Measurements from ENCODE around the gene NOS3. TPM values are rescaled to one million over a fixed set of nuclear protein-coding genes. Genes with fewer than 3 reads are reported as not detected.

The NOS3 gene
- total RNA-seq, 1 donor from 2014 or later, result 0.74 TPM

- TF ChIP-seq CTCF (IDR thresholded peaks at IDR 0.05; ENCODE audit: unreplicated experiment), result no peak
- H3K36me3 Mint-ChIP-seq (ENCODE audit: insufficient read depth), result peaks cover 4% of the 10 kb centered on the region
- DNase-seq (ENCODE audit: low spot score, unreplicated experiment), result no peak
- peaks cover 5% of the 10 kb centered on the region for H3K27me3 Mint-ChIP-seq
- H3K9me3 Mint-ChIP-seq (ENCODE audit: low read depth), result no peaks in the 10 kb centered on the region
- H3K27ac Mint-ChIP-seq, result no peak overlapping the region
- no peak overlapping the region for H3K4me3 Mint-ChIP-seq (ENCODE audit: low read depth)
- no peaks in the 10 kb centered on the region for H3K4me1 Mint-ChIP-seq (ENCODE audit: low read depth)
These were observed 43.5 kb upstream of the NOS3 start for GRCh38 chr7:150947241-150947745.

- Mint-ChIP-seq H3K4me1 (ENCODE audit: low read depth) (no peaks in the 10 kb centered on the region), H3K36me3 (ENCODE audit: insufficient read depth) (peaks cover 4% of the 10 kb centered on the region), H3K27ac (no peak overlapping the region), H3K4me3 (ENCODE audit: low read depth) (no peak overlapping the region), H3K27me3 (peaks cover 5% of the 10 kb centered on the region), H3K9me3 (ENCODE audit: low read depth) (no peaks in the 10 kb centered on the region)
- DNase-seq (ENCODE audit: low spot score, unreplicated experiment), result no peak
- no peak for TF ChIP-seq CTCF (IDR thresholded peaks at IDR 0.05; ENCODE audit: unreplicated experiment)
These were observed 42.8 kb upstream of the NOS3 start for GRCh38 chr7:150947761-150948651.

GRCh38 chr7:150948791-150949251, 42.0 kb upstream of the NOS3 start:
- H3K4me1 Mint-ChIP-seq (ENCODE audit: low read depth), result no peaks in the 10 kb centered on the region
- H3K9me3 Mint-ChIP-seq (ENCODE audit: low read depth), result no peaks in the 10 kb centered on the region
- peaks cover 5% of the 10 kb centered on the region for H3K27me3 Mint-ChIP-seq
- no peak overlapping the region for H3K4me3 Mint-ChIP-seq (ENCODE audit: low read depth)
- no peak for TF ChIP-seq CTCF (IDR thresholded peaks at IDR 0.05; ENCODE audit: unreplicated experiment)
- no peak for DNase-seq (ENCODE audit: low spot score, unreplicated experiment)
- H3K36me3 Mint-ChIP-seq (ENCODE audit: insufficient read depth), result peaks cover 4% of the 10 kb centered on the region
- no peak overlapping the region for H3K27ac Mint-ChIP-seq

- no peak for DNase-seq (ENCODE audit: low spot score, unreplicated experiment)
- no peaks in the 10 kb centered on the region for H3K9me3 Mint-ChIP-seq (ENCODE audit: low read depth)
- H3K27me3 Mint-ChIP-seq, result peaks cover 5% of the 10 kb centered on the region
- no peaks in the 10 kb centered on the region for H3K4me1 Mint-ChIP-seq (ENCODE audit: low read depth)
- no peak overlapping the region for H3K4me3 Mint-ChIP-seq (ENCODE audit: low read depth)
- TF ChIP-seq CTCF (IDR thresholded peaks at IDR 0.05; ENCODE audit: unreplicated experiment), result no peak
- no peak overlapping the region for H3K27ac Mint-ChIP-seq
- peaks cover 4% of the 10 kb centered on the region for H3K36me3 Mint-ChIP-seq (ENCODE audit: insufficient read depth)
These were observed 41.3 kb upstream of the NOS3 start for GRCh38 chr7:150949564-150949963.

- Mint-ChIP-seq H3K27ac (no peak overlapping the region), H3K4me1 (ENCODE audit: low read depth) (peaks cover 1% of the 10 kb centered on the region), H3K4me3 (ENCODE audit: low read depth) (no peak overlapping the region), H3K27me3 (peaks cover 5% of the 10 kb centered on the region), H3K36me3 (ENCODE audit: insufficient read depth) (peaks cover 4% of the 10 kb centered on the region), H3K9me3 (ENCODE audit: low read depth) (no peaks in the 10 kb centered on the region)
- no peak for DNase-seq (ENCODE audit: low spot score, unreplicated experiment)
- no peak for TF ChIP-seq CTCF (IDR thresholded peaks at IDR 0.05; ENCODE audit: unreplicated experiment)
These were observed 40.8 kb upstream of the NOS3 start for GRCh38 chr7:150949971-150950491.
